GM12872 (cell line): ENCODE measurements around the gene WDR83.

Source experiments
- CTCF ChIP-seq: IDR thresholded peaks from 3 replicates; pipeline ENCODE4 v1.5.1; 2011; ENCODE audit warnings: low read depth, mild to moderate bottlenecking, low read length, moderate library complexity; ENCODE audit not compliant: insufficient read depth

WDR83 gene

DNA sequence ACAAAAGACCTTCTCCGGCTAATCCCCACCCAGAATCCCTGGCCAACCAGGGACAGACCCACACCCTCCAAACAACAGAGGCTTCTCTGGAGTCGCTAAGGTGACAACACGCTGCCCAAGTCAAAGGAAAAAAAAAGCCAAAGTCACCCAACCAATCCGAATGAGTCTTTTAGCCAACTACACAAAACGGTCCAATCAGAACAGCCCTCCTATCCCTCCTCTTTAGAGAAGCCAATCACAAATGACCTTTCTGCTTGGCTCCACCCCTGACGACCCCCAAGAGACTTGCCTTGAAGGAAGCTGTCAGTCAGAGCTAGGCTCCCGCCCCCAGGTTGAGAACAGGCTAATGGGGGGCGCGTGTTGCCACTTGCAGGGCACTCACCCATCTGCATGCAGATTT, 36.4 kb downstream of the WDR83 start:
- no peak for TF ChIP-seq CTCF

- no peak for TF ChIP-seq CTCF
Measured at GRCh38 chr19:12705169-12705568, 38.6 kb downstream of the WDR83 start.

- no peak for TF ChIP-seq CTCF
Measured at GRCh38 chr19:12705654-12706331, 39.2 kb downstream of the WDR83 start.

DNA sequence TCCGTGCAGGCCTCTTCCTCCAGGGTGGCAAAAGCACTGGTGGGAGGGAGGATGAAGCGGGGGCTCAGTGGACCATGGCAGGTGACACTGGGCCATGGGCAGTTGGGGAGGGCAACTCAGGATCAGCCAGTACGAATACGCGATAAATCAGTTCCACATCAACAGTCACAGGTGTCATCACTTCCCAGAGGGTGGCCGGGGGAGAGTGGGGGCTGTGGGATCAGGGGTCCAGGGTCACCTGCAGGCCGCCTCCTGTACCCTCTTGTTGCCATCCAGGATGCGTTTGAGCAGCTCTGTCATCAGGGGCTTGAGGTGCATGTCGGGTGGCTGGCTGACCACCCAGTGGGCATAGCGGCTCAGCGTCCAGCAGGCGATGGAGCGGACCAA, 39.7 kb downstream of the WDR83 start:
- no peak for TF ChIP-seq CTCF

DNA sequence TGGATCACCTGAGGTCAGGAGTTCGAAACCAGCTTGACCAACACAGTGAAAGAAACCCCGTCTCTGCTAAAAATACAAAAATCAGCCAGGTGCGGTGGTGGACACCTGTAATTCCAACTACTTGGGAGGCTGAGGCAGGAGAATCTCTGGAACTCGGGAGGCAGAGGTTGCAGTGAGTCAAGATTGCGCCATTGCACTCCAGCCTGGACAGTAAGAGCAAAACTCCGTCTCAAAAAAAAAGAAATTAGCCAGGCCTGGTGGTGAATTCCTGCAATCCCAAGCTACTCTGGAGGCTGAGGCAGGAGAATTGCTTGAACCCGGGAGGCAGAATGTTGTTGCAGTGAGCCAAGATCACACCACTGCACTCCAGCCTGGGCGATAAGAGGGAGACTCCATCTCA, 42.0 kb downstream of the WDR83 start:
- TF ChIP-seq CTCF = no peak

GRCh38 chr19:12711187-12711586, 44.6 kb downstream of the WDR83 start:
- no peak for TF ChIP-seq CTCF

DNA sequence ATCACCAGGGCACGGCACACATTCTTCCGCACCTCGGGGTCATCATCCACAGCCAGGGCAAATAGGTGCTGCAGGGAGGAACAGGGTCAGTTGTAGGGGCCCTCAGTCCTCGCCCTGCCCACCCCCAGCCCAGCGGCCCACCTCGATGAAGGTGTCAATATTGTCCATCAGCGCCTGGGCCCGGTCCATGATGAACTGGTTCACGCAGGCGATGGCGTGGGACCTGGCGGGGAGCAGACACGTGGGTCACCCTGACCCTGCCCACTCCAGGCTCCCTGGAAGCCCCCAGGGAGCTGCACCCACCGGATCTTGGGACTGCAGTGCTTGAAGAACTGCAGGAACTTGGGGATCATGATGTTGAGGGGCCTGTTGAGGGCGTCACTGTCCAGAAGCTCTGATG, 48.5 kb downstream of the WDR83 start:
- TF ChIP-seq CTCF = no peak
